Measurements from ENCODE around the gene PARD3B. TPM values are rescaled to one million over a fixed set of nuclear protein-coding genes. Genes with fewer than 3 reads are reported as not detected.

Gene PARD3B
- total and polyA plus RNA-seq, 7 donors, result 3.2 to 64.0 (median 42.5) TPM

GRCh38 chr2:205636549-205637319, 1091.5 kb downstream of the PARD3B start:
- no peaks in the 10 kb centered on the region for H3K9me3 ChIP-seq
- DNase-seq, result no peak
- H3K27ac ChIP-seq, result no peak overlapping the region
- 73 to 79% methylated on average over 7 of the region's 7 CpGs for WGBS, 2 donors
- no peaks in the 10 kb centered on the region for H3K36me3 ChIP-seq
- TF ChIP-seq CTCF (IDR thresholded peaks at IDR 0.05), result no peak
- no peak for TF ChIP-seq EP300 (IDR thresholded peaks at IDR 0.05)
- TF ChIP-seq POLR2AphosphoS5 (IDR thresholded peaks at IDR 0.05), result no peak
- TF ChIP-seq POLR2A (IDR thresholded peaks at IDR 0.05), result no peak
- H3K4me3 ChIP-seq, result no peak overlapping the region
- intact Hi-C loops (cut with DNase I), result no loop called here
- no peaks in the 10 kb centered on the region for H3K27me3 ChIP-seq
- no peaks in the 10 kb centered on the region for H3K4me1 ChIP-seq

GRCh38 chr2:205637320-205637602, 1092.0 kb downstream of the PARD3B start:
- Histone ChIP-seq H3K27me3 (no peaks in the 10 kb centered on the region), H3K4me1 (no peaks in the 10 kb centered on the region), H3K4me3 (no peak overlapping the region), H3K36me3 (no peaks in the 10 kb centered on the region), H3K9me3 (no peaks in the 10 kb centered on the region), H3K27ac (no peak overlapping the region)
- intact Hi-C loops (cut with DNase I), result no loop called here
- TF ChIP-seq CTCF (IDR thresholded peaks at IDR 0.05) (no peak), POLR2A (IDR thresholded peaks at IDR 0.05) (no peak), POLR2AphosphoS5 (IDR thresholded peaks at IDR 0.05) (no peak), EP300 (IDR thresholded peaks at IDR 0.05) (no peak)
- DNase-seq, result no peak

- intact Hi-C loops (cut with DNase I), result no loop called here
- H3K4me3 ChIP-seq, result no peak overlapping the region
- H3K4me1 ChIP-seq, result no peaks in the 10 kb centered on the region
- no peak for DNase-seq
- no peak overlapping the region for H3K27ac ChIP-seq
- no peaks in the 10 kb centered on the region for H3K27me3 ChIP-seq
- TF ChIP-seq EP300 (IDR thresholded peaks at IDR 0.05) (no peak), CTCF (IDR thresholded peaks at IDR 0.05) (no peak), POLR2A (IDR thresholded peaks at IDR 0.05) (no peak), POLR2AphosphoS5 (IDR thresholded peaks at IDR 0.05) (no peak)
- H3K9me3 ChIP-seq, result no peaks in the 10 kb centered on the region
- H3K36me3 ChIP-seq, result no peaks in the 10 kb centered on the region
- 66 to 73% methylated on average over 6 of the region's 6 CpGs for WGBS, 2 donors
These were observed 1092.7 kb downstream of the PARD3B start for GRCh38 chr2:205637779-205638503.

- no peak overlapping the region for H3K27ac ChIP-seq
- 64 to 71% methylated on average over 4 of the region's 4 CpGs for WGBS, 2 donors
- no peaks in the 10 kb centered on the region for H3K9me3 ChIP-seq
- no peaks in the 10 kb centered on the region for H3K36me3 ChIP-seq
- H3K4me1 ChIP-seq, result no peaks in the 10 kb centered on the region
- H3K27me3 ChIP-seq, result no peaks in the 10 kb centered on the region
- no peak for DNase-seq
- H3K4me3 ChIP-seq, result no peak overlapping the region
- no peak for TF ChIP-seq POLR2A (IDR thresholded peaks at IDR 0.05)
- no peak for TF ChIP-seq POLR2AphosphoS5 (IDR thresholded peaks at IDR 0.05)
- no peak for TF ChIP-seq EP300 (IDR thresholded peaks at IDR 0.05)
- TF ChIP-seq CTCF (IDR thresholded peaks at IDR 0.05), result no peak
- intact Hi-C loops (cut with DNase I), result no loop called here
These were observed 1095.4 kb downstream of the PARD3B start for GRCh38 chr2:205640716-205641115.

Data from sigmoid colon (tissue), 7 donors.